Gastrocnemius medialis (tissue), 4 donors: ENCODE measurements around the gene MGMT. TPM values are rescaled to one million over a fixed set of nuclear protein-coding genes. Genes with fewer than 3 reads are reported as not detected.

Source experiments
- ATAC-seq, 2 donors: fragments of 150-250 bp; one replicate each; pipeline ENCODE4 v1.9.1; 2016
- DNase-seq, 2 donors: peaks; one replicate each; pipeline ENCODE4 v3.0.0-alpha.2; 2019
- H3K27ac ChIP-seq, 4 donors: fragments of 200-600 bp; sonication (generic); 1 replicate in 1 of 4; 2 replicates in 3 of 4; pipeline ENCODE4 v1.5.1; 2016 to 2018; ENCODE audit warnings: mild to moderate bottlenecking in 2 of 4, moderate library complexity in 1 of 4
- H3K27me3 ChIP-seq, 3 donors: fragments of 200-600 bp; sonication (generic) in 2 of 3; 1 replicate in 1 of 3; 2 replicates in 2 of 3; pipeline versions ENCODE4 v1.5.1 to v1.6.0; 2016 to 2019; ENCODE audit warnings: mild to moderate bottlenecking in 1 of 3, moderate library complexity in 1 of 3
- H3K36me3 ChIP-seq, 2 donors: fragments of 200-600 bp; sonication (generic) in 1 of 2; one replicate each; pipeline ENCODE4 v1.5.1; 2017 to 2018
- H3K4me1 ChIP-seq, 2 donors: fragments of 200-600 bp; sonication (generic) in 1 of 2; one replicate each; pipeline ENCODE4 v1.5.1; 2016 to 2017; ENCODE audit warnings: mild to moderate bottlenecking in 2 of 2
- H3K4me3 ChIP-seq, 4 donors: fragments of 200-600 bp; sonication (generic) in 3 of 4; 1 replicate in 1 of 4; 2 replicates in 3 of 4; pipeline ENCODE4 v1.5.1; 2016 to 2019; ENCODE audit warnings: mild to moderate bottlenecking in 2 of 4
- H3K9me3 ChIP-seq, 3 donors: fragments of 200-600 bp; sonication (generic) in 2 of 3; 1 replicate in 1 of 3; 2 replicates in 2 of 3; pipeline ENCODE4 v1.5.1; 2016 to 2019
- POLR2A ChIP-seq, 2 donors: fragments of 450-650 bp; IDR thresholded peaks; one replicate each; pipeline ENCODE4 v1.6.1; 2017; ENCODE audit warnings: antibody characterized with exemption in 2 of 2, mild to moderate bottlenecking in 2 of 2, moderate library complexity in 2 of 2
- in situ Hi-C, 4 donors: fragments of 200-750 bp; cut with MboI; loops; one replicate each; pipeline versions ENCODE4 v1.15.0 to v1.8.0; 2017; ENCODE audit warnings: low sequenced_read_pairs in 4 of 4
- intact Hi-C: fragments of 100-400 bp; cut with DNase I; formaldehyde crosslinking; loops from one replicate; pipeline ENCODE4 v1.15.1; 2023; ENCODE audit warnings: low total_unique reads
- total RNA-seq, 4 donors: library from RNA; depleted of rRNA; stranded (reverse); fragments of >200 nt; gene quantifications; one replicate each; pipeline versions ENCODE4 v1.1.0 to v1.2.3, GENCODE V29; 2016
- TF ChIP-seq, protein P1 (sequence below), 5 experiments: fragments of 450-650 bp in 3 of 5; fragments of 200-600 bp in 2 of 5; sonication (generic) in 2 of 5; IDR thresholded peaks in 4 of 5; conservative IDR thresholded peaks in 1 of 5; 1 replicate in 4 of 5; 2 replicates in 1 of 5; pipeline ENCODE4 v1.5.1; 2016 to 2019; ENCODE audit warnings: antibody characterized with exemption in 5 of 5, mild to moderate bottlenecking in 3 of 5, moderate library complexity in 3 of 5

Gene MGMT
- total RNA-seq, 4 donors from 2014 or later, result 8.9 to 20.7 (median 17.1) TPM

DNA sequence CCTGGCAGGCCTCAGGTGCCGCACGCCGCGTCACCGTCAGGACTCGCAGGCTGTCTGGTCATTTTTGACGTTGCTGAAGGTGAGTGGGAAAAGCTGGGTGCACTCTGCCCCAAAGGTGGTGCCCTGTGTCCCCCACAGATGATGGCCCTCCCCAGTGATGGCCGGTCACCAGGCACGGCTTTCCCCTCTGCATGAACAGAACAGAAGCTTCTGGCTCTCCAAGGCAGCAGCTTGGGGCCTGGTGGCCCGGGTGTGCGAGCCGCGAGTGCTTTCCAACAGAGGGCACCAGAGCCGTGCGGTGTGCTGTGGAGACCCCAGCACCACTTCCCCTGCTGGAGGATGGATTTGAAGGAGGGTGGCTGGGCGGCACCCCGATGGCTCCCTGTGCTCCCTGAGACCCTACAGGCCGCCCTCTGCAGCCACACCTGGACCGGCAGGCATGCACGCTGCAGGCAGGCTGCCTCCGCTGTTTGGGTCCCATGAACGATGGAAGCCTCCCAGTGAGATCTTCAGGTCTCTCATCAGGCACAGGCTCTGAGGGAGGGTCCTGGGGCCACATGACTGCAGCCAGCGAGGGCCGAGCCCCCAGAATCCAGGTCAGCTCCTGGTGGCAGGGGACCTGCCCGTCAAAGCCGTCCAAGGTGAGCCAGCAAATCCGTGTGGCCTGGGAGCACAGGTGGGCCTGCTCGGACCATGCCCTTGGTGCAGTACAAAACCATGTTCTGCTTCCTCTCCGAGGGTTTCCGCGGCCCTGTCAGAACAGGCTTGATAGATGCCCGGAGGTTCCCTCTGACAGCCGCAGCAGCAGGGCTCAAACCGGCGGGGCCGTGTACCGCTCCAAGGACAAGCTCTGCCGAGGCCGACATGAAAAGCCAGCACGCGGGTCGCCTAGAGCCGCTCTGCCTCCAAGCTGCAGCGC, 301.7 kb downstream of the MGMT start:
- in situ Hi-C loops, result no loop called here
- Histone ChIP-seq H3K36me3 (no peaks in the 10 kb centered on the region), H3K9me3 (no peaks in the 10 kb centered on the region), H3K4me3 (no peak overlapping the region), H3K27ac (no peak overlapping the region), H3K4me1 (no peaks in the 10 kb centered on the region), H3K27me3 (no peaks in the 10 kb centered on the region)
- ATAC-seq, result no peak
- intact Hi-C loops, result no loop called here
- no peak for DNase-seq
- TF ChIP-seq POLR2A (IDR thresholded peaks at IDR 0.05), result no peak
- TF ChIP-seq, protein P1, sequence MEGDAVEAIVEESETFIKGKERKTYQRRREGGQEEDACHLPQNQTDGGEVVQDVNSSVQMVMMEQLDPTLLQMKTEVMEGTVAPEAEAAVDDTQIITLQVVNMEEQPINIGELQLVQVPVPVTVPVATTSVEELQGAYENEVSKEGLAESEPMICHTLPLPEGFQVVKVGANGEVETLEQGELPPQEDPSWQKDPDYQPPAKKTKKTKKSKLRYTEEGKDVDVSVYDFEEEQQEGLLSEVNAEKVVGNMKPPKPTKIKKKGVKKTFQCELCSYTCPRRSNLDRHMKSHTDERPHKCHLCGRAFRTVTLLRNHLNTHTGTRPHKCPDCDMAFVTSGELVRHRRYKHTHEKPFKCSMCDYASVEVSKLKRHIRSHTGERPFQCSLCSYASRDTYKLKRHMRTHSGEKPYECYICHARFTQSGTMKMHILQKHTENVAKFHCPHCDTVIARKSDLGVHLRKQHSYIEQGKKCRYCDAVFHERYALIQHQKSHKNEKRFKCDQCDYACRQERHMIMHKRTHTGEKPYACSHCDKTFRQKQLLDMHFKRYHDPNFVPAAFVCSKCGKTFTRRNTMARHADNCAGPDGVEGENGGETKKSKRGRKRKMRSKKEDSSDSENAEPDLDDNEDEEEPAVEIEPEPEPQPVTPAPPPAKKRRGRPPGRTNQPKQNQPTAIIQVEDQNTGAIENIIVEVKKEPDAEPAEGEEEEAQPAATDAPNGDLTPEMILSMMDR (IDR thresholded peaks at IDR 0.05 in 4 of 5, conservative IDR thresholded peaks at IDR 0.05 in 1 of 5), result no peak

DNA sequence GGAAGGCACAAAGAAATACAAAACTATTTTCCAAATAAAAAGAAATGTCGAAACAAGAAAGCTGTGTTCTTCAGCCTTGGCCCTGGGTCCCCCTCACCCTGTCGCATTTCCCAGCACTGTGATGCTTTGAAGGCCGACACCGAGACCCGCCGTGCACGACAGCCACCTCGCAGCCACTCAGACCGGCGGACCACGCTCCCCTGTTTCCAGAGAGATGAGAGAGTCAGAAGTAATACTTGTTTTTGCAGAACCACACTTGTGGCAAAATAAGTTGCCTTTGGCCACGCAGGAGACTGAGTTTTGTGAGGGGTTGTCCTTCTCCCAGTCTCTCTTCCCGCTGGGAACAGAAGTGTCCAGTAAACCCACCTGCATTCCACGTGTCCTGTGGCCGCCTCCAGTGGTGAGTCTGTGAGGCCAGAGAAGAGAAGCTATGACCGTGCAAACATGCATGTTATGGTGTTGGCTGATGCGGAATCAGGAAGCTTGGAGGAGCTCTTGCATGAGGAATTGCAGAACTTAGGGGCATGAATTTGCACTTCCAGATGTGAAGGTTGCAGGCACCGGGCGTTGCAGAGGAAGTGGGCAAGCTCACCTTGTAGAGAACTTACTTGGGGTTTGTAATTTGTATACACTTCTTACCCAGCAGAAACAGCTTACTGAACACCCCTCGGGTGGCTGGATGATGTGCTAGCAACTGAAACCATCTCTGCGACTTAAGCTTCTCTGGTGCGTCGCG, 302.5 kb downstream of the MGMT start:
- no peaks in the 10 kb centered on the region for H3K36me3 ChIP-seq
- in situ Hi-C loops, result no loop called here

DNA sequence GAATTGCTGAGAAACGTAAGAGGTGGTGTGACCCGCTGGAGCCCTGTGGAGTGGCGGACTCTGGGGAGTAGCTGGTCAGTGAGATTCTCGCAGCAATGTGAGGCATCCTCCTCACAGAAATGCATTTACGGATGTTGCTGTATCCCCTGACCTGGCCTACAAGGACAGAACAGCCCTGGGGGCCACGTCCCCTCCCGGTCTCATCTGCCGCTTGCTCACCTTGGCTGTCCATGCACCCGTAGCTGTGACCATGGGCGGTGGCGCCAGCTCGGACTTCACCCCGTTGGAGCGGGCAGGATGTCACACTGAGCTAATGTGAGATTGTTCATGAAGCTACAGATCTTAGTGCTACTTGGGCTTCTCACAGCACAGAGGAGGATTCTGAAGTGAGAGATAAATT, 303.2 kb downstream of the MGMT start:
- no peaks in the 10 kb centered on the region for H3K9me3 ChIP-seq
- no peak overlapping the region for H3K27ac ChIP-seq
- in situ Hi-C loops (no loop called here), intact Hi-C loops (no loop called here)
- no peak for TF ChIP-seq POLR2A (IDR thresholded peaks at IDR 0.05)
- TF ChIP-seq, protein P1 (IDR thresholded peaks at IDR 0.05 in 4 of 5, conservative IDR thresholded peaks at IDR 0.05 in 1 of 5), result no peak
- no peaks in the 10 kb centered on the region for H3K36me3 ChIP-seq
- no peaks in the 10 kb centered on the region for H3K4me1 ChIP-seq
- H3K27me3 ChIP-seq, result no peaks in the 10 kb centered on the region
- DNase-seq (no peak), ATAC-seq (no peak)
- no peak overlapping the region for H3K4me3 ChIP-seq

More for the DNA sequence above, 302.5 kb downstream of the MGMT start:
- intact Hi-C loops, result no loop called here
- no peaks in the 10 kb centered on the region for H3K9me3 ChIP-seq
- H3K27ac ChIP-seq, result no peak overlapping the region
- DNase-seq (no peak), ATAC-seq (no peak)
- no peaks in the 10 kb centered on the region for H3K27me3 ChIP-seq
- TF ChIP-seq, protein P1 (IDR thresholded peaks at IDR 0.05 in 4 of 5, conservative IDR thresholded peaks at IDR 0.05 in 1 of 5), result no peak
- TF ChIP-seq POLR2A (IDR thresholded peaks at IDR 0.05), result no peak
- H3K4me1 ChIP-seq, result no peaks in the 10 kb centered on the region
- no peak overlapping the region for H3K4me3 ChIP-seq

DNA sequence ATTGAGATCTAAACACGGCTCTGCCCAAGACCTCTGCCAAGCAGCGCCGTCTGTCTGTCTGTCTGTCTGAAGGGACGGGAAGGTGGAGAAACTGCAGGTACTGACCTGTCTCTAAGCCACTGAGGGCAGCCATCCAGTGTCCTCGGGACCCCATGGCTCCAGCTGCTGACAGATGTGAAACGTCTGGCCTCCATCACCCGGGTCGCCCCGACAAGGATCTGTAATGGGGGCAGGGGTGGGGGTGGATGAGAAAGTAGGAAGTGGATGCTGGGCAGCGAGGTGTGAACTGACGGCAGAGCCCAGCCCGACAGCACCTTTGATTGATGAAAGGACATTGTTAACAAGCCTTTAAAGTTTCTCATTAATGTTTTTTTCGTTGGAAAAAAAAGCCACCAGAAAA, 304.0 kb downstream of the MGMT start:
- no peak for TF ChIP-seq POLR2A (IDR thresholded peaks at IDR 0.05)
- TF ChIP-seq, protein P1 (IDR thresholded peaks at IDR 0.05 in 4 of 5, conservative IDR thresholded peaks at IDR 0.05 in 1 of 5), result no peak
- H3K36me3 ChIP-seq, result no peaks in the 10 kb centered on the region
- H3K27ac ChIP-seq, result no peak overlapping the region
- H3K4me1 ChIP-seq, result no peaks in the 10 kb centered on the region
- in situ Hi-C loops, result no loop called here
- no peaks in the 10 kb centered on the region for H3K27me3 ChIP-seq
- no peak overlapping the region for H3K4me3 ChIP-seq
- intact Hi-C loops, result no loop called here
- H3K9me3 ChIP-seq, result no peaks in the 10 kb centered on the region
- DNase-seq (no peak), ATAC-seq (no peak)
